GM23248 (cell line): Measurements from ENCODE around the gene DHRS1.

Source experiments
- EZH2 ChIP-seq: fragments of 200-600 bp; sonication (generic); IDR thresholded peaks from 2 replicates; pipeline ENCODE4 v1.6.1; 2018; ENCODE audit warnings: antibody characterized with exemption, mild to moderate bottlenecking; ENCODE audit not compliant: insufficient read depth, poor library complexity, severe bottlenecking
- EZH2phosphoT487 ChIP-seq: fragments of 200-600 bp; sonication (generic); IDR thresholded peaks from 2 replicates; pipeline ENCODE4 v1.6.1; 2018; ENCODE audit warnings: antibody characterized with exemption, moderate library complexity, mild to moderate bottlenecking, low read depth; ENCODE audit not compliant: insufficient read depth

DNA sequence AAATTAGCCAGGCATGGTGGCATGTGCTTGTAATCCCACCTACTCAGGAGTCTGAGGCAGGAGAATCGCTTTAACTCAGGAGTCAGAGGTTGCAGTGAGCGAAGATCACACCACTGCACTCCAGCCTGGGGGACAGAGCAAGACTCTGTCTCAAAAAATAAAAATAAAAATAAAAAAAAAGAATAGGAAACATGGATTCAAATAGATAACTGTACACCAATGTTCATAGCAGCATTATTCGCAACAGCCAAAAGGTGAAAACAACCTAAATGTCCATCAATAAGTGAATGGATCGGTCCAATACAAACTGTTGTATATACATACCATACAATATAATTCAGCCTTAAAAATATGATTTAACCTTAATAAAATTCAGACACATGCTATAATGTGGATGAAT is 43.3 kb upstream of the DHRS1 start:
- TF ChIP-seq EZH2phosphoT487 (no peak), EZH2 (no peak)
